Fibroblast of lung (primary cell): Measurements from ENCODE around the gene VWA8. TPM values are rescaled to one million over a fixed set of nuclear protein-coding genes. Genes with fewer than 3 reads are reported as not detected.

Experiments
- DNase-seq, 2 donors: peaks; one replicate each; pipeline versions ENCODE4 v3.0.0 to v3.0.0-alpha.2; 2010; ENCODE audit warnings: low read depth in 2 of 2
- H2AFZ ChIP-seq: 2 replicates; pipeline ENCODE4 v1.5.1; 2012; ENCODE audit warnings: low read length, control low read depth, inconsistent platforms
- H3K27ac ChIP-seq: 2 replicates; pipeline ENCODE4 v1.5.1; 2011; ENCODE audit warnings: low read length, control low read depth; ENCODE audit not compliant: insufficient read depth
- H3K27me3 ChIP-seq: 2 replicates; pipeline ENCODE4 v1.5.1; 2011; ENCODE audit warnings: mild to moderate bottlenecking, low read length; ENCODE audit not compliant: control insufficient read depth, insufficient read depth
- H3K36me3 ChIP-seq: 2 replicates; pipeline ENCODE4 v1.5.1; 2011; ENCODE audit warnings: low read length; ENCODE audit not compliant: control insufficient read depth, insufficient read depth
- H3K4me1 ChIP-seq: 2 replicates; pipeline ENCODE4 v1.5.1; 2011; ENCODE audit warnings: low read length; ENCODE audit not compliant: control insufficient read depth, insufficient read depth; ENCODE audit errors: extremely low read depth
- H3K4me2 ChIP-seq: 2 replicates; pipeline ENCODE4 v1.5.1; 2011; ENCODE audit warnings: low read length, control low read depth; ENCODE audit not compliant: insufficient read depth; ENCODE audit errors: extremely low read depth
- H3K4me3 ChIP-seq, 4 experiments: fragments of 200-600 bp in 1 of 4; sonication (generic) in 1 of 4; replicated peaks in 1 of 4; 2 replicates each; pipeline ENCODE4 v1.5.1; 2011 to 2016; ENCODE audit warnings: low read length in 4 of 4, low read depth in 3 of 4, mild to moderate bottlenecking in 3 of 4, control low read depth in 2 of 4, inconsistent platforms in 1 of 4, mixed read lengths in 1 of 4; ENCODE audit not compliant: insufficient read depth in 1 of 4; ENCODE audit errors: control extremely low read depth in 1 of 4
- H3K79me2 ChIP-seq: 2 replicates; pipeline ENCODE4 v1.5.1; 2012; ENCODE audit warnings: mild to moderate bottlenecking, low read length, inconsistent platforms; ENCODE audit not compliant: control insufficient read depth, insufficient read depth
- H3K9ac ChIP-seq: 2 replicates; pipeline ENCODE4 v1.5.1; 2011; ENCODE audit warnings: mild to moderate bottlenecking, low read length, control low read depth; ENCODE audit not compliant: insufficient read depth
- H3K9me3 ChIP-seq: 2 replicates; pipeline ENCODE4 v1.5.1; 2012; ENCODE audit warnings: low read depth, low read length; ENCODE audit not compliant: control insufficient read depth, insufficient read depth
- H4K20me1 ChIP-seq: 2 replicates; pipeline ENCODE4 v1.5.1; 2011; ENCODE audit warnings: low read length; ENCODE audit not compliant: control insufficient read depth, insufficient read depth; ENCODE audit errors: extremely low read depth
- EZH2 ChIP-seq: IDR thresholded peaks from 2 replicates; pipeline ENCODE4 v1.5.1; 2012; ENCODE audit warnings: low read length, control low read depth, mild to moderate bottlenecking; ENCODE audit errors: missing control alignments
- polyA plus RNA-seq, 2 donors: library from polyadenylated mRNA; depleted of rRNA in 1 of 2; stranded (reverse) in 1 of 2; unstranded in 1 of 2; fragments of >200 nt; gene quantifications; 2 replicates each; pipeline ENCODE4 v1.2.1, GENCODE V29; 2011 to 2012; ENCODE audit warnings: missing spikeins in 1 of 2
- total RNA-seq: library from RNA; depleted of rRNA; stranded (reverse); fragments of >200 nt; gene quantifications from 2 replicates; pipeline ENCODE4 v1.2.1, GENCODE V29; 2014
- TF ChIP-seq, protein P1 (sequence below), 2 donors: IDR thresholded peaks in 1 of 2; conservative IDR thresholded peaks in 1 of 2; 1 replicate in 1 of 2; 2 replicates in 1 of 2; pipeline ENCODE4 v1.5.1; 2011 to 2012; ENCODE audit warnings: low read length in 2 of 2, control low read depth in 1 of 2, inconsistent platforms in 1 of 2, low read depth in 1 of 2, mild to moderate bottlenecking in 1 of 2

Gene VWA8
- total and polyA plus RNA-seq, 2 donors (not counting 1 experiment from before 2014, with no cell fraction given) = 12.6 to 29.9 TPM

DNA sequence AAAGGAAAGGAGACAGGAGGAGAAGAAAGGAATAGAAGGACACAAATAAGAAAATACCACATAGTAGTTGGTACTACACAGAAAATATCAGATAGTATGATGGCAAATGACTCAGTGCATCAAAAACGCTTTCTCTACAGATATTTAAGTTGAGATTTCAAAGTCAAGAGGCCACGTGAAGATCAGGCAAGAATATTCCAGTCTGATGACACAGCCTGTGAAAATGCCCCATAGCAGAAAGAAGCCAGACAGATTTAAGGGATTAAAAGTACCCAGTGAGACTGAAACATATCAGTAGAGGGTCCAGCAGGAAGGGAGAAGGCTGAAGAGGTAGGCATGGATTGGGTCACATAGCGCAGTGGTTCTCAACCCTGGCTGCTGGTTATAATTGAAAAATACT, 113.7 kb downstream of the VWA8 start:
- Histone ChIP-seq H4K20me1 (no peaks in the 10 kb centered on the region), H3K27me3 (no peaks in the 10 kb centered on the region), H3K9me3 (no peaks in the 10 kb centered on the region), H3K27ac (no peak overlapping the region), H3K79me2 (no peaks in the 10 kb centered on the region), H3K4me2 (no peak overlapping the region), H3K36me3 (no peaks in the 10 kb centered on the region), H3K4me1 (no peaks in the 10 kb centered on the region), H3K9ac (no peak overlapping the region), H3K4me3 (no peak overlapping the region), H2AFZ (no peak overlapping the region)
- DNase-seq = no peak
- TF ChIP-seq, protein P1, sequence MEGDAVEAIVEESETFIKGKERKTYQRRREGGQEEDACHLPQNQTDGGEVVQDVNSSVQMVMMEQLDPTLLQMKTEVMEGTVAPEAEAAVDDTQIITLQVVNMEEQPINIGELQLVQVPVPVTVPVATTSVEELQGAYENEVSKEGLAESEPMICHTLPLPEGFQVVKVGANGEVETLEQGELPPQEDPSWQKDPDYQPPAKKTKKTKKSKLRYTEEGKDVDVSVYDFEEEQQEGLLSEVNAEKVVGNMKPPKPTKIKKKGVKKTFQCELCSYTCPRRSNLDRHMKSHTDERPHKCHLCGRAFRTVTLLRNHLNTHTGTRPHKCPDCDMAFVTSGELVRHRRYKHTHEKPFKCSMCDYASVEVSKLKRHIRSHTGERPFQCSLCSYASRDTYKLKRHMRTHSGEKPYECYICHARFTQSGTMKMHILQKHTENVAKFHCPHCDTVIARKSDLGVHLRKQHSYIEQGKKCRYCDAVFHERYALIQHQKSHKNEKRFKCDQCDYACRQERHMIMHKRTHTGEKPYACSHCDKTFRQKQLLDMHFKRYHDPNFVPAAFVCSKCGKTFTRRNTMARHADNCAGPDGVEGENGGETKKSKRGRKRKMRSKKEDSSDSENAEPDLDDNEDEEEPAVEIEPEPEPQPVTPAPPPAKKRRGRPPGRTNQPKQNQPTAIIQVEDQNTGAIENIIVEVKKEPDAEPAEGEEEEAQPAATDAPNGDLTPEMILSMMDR (conservative IDR thresholded peaks at IDR 0.05 in 1 of 2, IDR thresholded peaks at IDR 0.05 in 1 of 2; ENCODE audit: low read depth in 1 of 2, low read length in 2 of 2) = no peak
- TF ChIP-seq EZH2 = no peak

DNA sequence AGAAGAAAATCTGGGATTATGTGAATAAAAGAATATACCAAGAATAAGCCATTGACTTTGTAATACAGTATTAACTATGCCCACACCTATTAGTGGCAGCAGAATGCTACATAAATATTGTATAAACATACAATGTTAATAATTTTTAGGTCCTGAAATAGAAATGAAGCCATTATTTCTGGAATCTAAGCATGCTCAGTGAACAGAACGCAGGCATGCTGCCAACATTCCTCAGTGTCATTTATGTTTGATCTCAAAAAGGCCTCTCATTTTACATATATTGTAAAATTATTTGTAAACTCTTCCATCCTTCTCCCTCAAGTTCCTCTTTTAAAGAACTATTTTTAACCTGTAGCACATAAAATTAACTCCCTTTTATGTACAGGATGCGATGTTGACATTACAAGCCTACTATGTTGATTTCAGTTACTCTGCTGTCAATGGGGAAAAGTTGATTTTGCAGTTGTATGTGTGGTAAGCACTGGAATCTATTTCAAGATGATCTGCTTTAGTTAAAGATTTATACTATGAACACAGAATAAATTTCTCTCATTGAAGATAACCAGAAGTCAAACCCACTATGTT, 118.8 kb downstream of the VWA8 start:
- Histone ChIP-seq H3K27ac (no peak overlapping the region), H3K9me3 (no peaks in the 10 kb centered on the region)
- DNase-seq = peak; percentile 33 to 57

DNA sequence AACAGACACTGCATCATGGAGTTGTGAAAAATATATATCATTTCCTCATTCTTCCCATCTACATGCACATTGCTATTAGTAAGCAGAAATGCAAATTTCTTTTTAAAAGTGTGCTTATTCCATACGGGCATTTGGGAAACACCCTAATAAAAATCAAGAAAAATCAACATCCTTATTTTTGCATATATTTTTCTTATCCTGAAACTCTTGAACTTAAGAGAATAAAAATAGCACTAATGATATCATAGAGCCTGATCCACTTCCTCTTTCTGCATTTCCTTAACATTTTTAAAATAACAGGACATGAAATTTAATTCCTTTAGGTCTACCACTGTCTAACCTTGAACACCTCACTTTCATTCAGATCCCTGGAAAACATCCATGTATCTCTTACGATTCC, 123.3 kb downstream of the VWA8 start:
- no peak overlapping the region for H2AFZ ChIP-seq
- H3K4me1 ChIP-seq = no peaks in the 10 kb centered on the region
- DNase-seq = peak in 1 of 2 donors; percentile 39
- no peaks in the 10 kb centered on the region for H3K79me2 ChIP-seq
- no peaks in the 10 kb centered on the region for H3K27me3 ChIP-seq
- TF ChIP-seq, protein P1 (conservative IDR thresholded peaks at IDR 0.05 in 1 of 2, IDR thresholded peaks at IDR 0.05 in 1 of 2; ENCODE audit: low read depth in 1 of 2, low read length in 2 of 2) = no peak
- no peak for TF ChIP-seq EZH2
- H3K4me2 ChIP-seq = no peak overlapping the region
- H3K9me3 ChIP-seq = no peaks in the 10 kb centered on the region
- no peak overlapping the region for H3K9ac ChIP-seq
- H4K20me1 ChIP-seq = no peaks in the 10 kb centered on the region
- no peak overlapping the region for H3K4me3 ChIP-seq
- H3K27ac ChIP-seq = no peak overlapping the region
- no peaks in the 10 kb centered on the region for H3K36me3 ChIP-seq

More for the DNA sequence above, 118.8 kb downstream of the VWA8 start:
- Histone ChIP-seq H3K27me3 (no peaks in the 10 kb centered on the region), H3K4me1 (no peaks in the 10 kb centered on the region), H3K36me3 (no peaks in the 10 kb centered on the region), H2AFZ (no peak overlapping the region), H3K4me3 (no peak overlapping the region), H4K20me1 (no peaks in the 10 kb centered on the region), H3K4me2 (no peak overlapping the region), H3K79me2 (no peaks in the 10 kb centered on the region), H3K9ac (no peak overlapping the region)
- no peak for TF ChIP-seq EZH2
- TF ChIP-seq, protein P1 (conservative IDR thresholded peaks at IDR 0.05 in 1 of 2, IDR thresholded peaks at IDR 0.05 in 1 of 2; ENCODE audit: low read depth in 1 of 2, low read length in 2 of 2) = no peak
